HepG2 (cell line): ENCODE measurements around the gene ZNF581. TPM values are rescaled to one million over a fixed set of nuclear protein-coding genes. Genes with fewer than 3 reads are reported as not detected.
A peak's percentile ranks its signal among the peaks of the same experiment; 100 is the strongest.

ENCODE experiments used
- PRPF4 ChIP-seq: fragments of 200-400 bp; formaldehyde crosslinking; IDR thresholded peaks from 2 replicates; pipeline ENCODE4 v1.6.1; 2016; ENCODE audit warnings: low read length, low read depth; ENCODE audit not compliant: poor library complexity, severe bottlenecking
- RXRB ChIP-seq: IDR thresholded peaks from 2 replicates; pipeline ENCODE4 v1.6.1; 2016; ENCODE audit warnings: borderline replicate concordance, missing genetic modification reagents, missing compliant biosample characterization
- ZNF609 ChIP-seq: sonication (generic); formaldehyde crosslinking; IDR thresholded peaks from 2 replicates; pipeline ENCODE4 v1.4.0; 2020; ENCODE audit warnings: mild to moderate bottlenecking, missing genetic modification reagents, borderline replicate concordance
- polyA plus RNA-seq, 8 experiments: library from polyadenylated mRNA; depleted of rRNA in 3 of 8; stranded (reverse) in 7 of 8; unstranded in 1 of 8; fragments of >200 nt; fragmentation: Illumina TruSeq in 4 of 8; extraction: Trizol in 4 of 8; gene quantifications; 2 replicates each; pipeline versions ENCODE4 v1.2.1 to v1.2.3, GENCODE V29; 2011 to 2016; ENCODE audit warnings: low read depth in 4 of 8, missing spikeins in 1 of 8, mixed read lengths in 1 of 8; ENCODE audit not compliant: insufficient read depth in 1 of 8
- total RNA-seq, 5 experiments: library from RNA; depleted of rRNA; stranded (reverse); fragments of >200 nt; fragmentation: Illumina TruSeq; extraction: Trizol; gene quantifications; 2 replicates each; pipeline ENCODE4 v1.2.3, GENCODE V29; 2016; ENCODE audit warnings: low read depth in 1 of 5
- TF ChIP-seq, protein P1 (sequence below): sonication (generic); formaldehyde crosslinking; IDR thresholded peaks from 2 replicates; pipeline ENCODE4 v1.4.0; 2020; ENCODE audit warnings: low read depth, missing genetic modification reagents
- TF ChIP-seq, protein P2 (sequence below), 2 experiments: sonication (generic) in 1 of 2; formaldehyde crosslinking in 1 of 2; IDR thresholded peaks; 2 replicates each; pipeline versions ENCODE4 v1.6.1 to v1.9.0; 2014 to 2022; ENCODE audit warnings: antibody characterized with exemption in 1 of 2, borderline replicate concordance in 1 of 2, inconsistent platforms in 1 of 2, low read depth in 1 of 2, missing genetic modification reagents in 1 of 2
- TF ChIP-seq, protein P3 (sequence below): sonication (generic); formaldehyde crosslinking; IDR thresholded peaks from 2 replicates; pipeline ENCODE4 v1.5.0; 2020; ENCODE audit warnings: mild to moderate bottlenecking, missing genetic modification reagents, borderline replicate concordance

ZNF581 gene
- total and polyA plus RNA-seq, 2 of the 13 experiments (the other 11 are each of a cell fraction or from before 2014, with no cell fraction given) = 19.6 to 49.5 TPM

- TF ChIP-seq, protein P1, sequence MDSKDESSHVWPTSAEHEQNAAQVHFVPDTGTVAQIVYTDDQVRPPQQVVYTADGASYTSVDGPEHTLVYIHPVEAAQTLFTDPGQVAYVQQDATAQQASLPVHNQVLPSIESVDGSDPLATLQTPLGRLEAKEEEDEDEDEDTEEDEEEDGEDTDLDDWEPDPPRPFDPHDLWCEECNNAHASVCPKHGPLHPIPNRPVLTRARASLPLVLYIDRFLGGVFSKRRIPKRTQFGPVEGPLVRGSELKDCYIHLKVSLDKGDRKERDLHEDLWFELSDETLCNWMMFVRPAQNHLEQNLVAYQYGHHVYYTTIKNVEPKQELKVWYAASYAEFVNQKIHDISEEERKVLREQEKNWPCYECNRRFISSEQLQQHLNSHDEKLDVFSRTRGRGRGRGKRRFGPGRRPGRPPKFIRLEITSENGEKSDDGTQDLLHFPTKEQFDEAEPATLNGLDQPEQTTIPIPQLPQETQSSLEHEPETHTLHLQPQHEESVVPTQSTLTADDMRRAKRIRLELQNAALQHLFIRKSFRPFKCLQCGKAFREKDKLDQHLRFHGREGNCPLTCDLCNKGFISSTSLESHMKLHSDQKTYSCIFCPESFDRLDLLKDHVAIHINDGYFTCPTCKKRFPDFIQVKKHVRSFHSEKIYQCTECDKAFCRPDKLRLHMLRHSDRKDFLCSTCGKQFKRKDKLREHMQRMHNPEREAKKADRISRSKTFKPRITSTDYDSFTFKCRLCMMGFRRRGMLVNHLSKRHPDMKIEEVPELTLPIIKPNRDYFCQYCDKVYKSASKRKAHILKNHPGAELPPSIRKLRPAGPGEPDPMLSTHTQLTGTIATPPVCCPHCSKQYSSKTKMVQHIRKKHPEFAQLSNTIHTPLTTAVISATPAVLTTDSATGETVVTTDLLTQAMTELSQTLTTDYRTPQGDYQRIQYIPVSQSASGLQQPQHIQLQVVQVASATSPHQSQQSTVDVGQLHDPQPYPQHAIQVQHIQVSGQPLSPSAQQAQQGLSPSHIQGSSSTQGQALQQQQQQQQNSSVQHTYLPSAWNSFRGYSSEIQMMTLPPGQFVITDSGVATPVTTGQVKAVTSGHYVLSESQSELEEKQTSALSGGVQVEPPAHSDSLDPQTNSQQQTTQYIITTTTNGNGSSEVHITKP (CRISPR knock-in tag) = 0 out of 2 replicates have a peak, but pooled peaks have one; percentile 31
- TF ChIP-seq PRPF4 (peak; percentile 57), RXRB (CRISPR knock-in tag) (peak; percentile 44), ZNF609 (CRISPR knock-in tag) (peak; percentile 48; the same call in 1 of the 2 replicates)
- TF ChIP-seq, protein P2, sequence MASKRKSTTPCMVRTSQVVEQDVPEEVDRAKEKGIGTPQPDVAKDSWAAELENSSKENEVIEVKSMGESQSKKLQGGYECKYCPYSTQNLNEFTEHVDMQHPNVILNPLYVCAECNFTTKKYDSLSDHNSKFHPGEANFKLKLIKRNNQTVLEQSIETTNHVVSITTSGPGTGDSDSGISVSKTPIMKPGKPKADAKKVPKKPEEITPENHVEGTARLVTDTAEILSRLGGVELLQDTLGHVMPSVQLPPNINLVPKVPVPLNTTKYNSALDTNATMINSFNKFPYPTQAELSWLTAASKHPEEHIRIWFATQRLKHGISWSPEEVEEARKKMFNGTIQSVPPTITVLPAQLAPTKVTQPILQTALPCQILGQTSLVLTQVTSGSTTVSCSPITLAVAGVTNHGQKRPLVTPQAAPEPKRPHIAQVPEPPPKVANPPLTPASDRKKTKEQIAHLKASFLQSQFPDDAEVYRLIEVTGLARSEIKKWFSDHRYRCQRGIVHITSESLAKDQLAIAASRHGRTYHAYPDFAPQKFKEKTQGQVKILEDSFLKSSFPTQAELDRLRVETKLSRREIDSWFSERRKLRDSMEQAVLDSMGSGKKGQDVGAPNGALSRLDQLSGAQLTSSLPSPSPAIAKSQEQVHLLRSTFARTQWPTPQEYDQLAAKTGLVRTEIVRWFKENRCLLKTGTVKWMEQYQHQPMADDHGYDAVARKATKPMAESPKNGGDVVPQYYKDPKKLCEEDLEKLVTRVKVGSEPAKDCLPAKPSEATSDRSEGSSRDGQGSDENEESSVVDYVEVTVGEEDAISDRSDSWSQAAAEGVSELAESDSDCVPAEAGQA (IDR thresholded peaks at IDR 0.05; ENCODE audit: low read depth) = peak; percentile 87
- TF ChIP-seq, protein P2 (CRISPR knock-in tag; IDR thresholded peaks at IDR 0.05; ENCODE audit: borderline replicate concordance) = peak; percentile 60; the same call in 1 of the 2 replicates
- TF ChIP-seq, protein P3, sequence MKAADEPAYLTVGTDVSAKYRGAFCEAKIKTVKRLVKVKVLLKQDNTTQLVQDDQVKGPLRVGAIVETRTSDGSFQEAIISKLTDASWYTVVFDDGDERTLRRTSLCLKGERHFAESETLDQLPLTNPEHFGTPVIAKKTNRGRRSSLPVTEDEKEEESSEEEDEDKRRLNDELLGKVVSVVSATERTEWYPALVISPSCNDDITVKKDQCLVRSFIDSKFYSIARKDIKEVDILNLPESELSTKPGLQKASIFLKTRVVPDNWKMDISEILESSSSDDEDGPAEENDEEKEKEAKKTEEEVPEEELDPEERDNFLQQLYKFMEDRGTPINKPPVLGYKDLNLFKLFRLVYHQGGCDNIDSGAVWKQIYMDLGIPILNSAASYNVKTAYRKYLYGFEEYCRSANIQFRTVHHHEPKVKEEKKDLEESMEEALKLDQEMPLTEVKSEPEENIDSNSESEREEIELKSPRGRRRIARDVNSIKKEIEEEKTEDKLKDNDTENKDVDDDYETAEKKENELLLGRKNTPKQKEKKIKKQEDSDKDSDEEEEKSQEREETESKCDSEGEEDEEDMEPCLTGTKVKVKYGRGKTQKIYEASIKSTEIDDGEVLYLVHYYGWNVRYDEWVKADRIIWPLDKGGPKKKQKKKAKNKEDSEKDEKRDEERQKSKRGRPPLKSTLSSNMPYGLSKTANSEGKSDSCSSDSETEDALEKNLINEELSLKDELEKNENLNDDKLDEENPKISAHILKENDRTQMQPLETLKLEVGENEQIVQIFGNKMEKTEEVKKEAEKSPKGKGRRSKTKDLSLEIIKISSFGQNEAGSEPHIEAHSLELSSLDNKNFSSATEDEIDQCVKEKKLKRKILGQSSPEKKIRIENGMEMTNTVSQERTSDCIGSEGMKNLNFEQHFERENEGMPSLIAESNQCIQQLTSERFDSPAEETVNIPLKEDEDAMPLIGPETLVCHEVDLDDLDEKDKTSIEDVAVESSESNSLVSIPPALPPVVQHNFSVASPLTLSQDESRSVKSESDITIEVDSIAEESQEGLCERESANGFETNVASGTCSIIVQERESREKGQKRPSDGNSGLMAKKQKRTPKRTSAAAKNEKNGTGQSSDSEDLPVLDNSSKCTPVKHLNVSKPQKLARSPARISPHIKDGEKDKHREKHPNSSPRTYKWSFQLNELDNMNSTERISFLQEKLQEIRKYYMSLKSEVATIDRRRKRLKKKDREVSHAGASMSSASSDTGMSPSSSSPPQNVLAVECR (CRISPR knock-in tag) = peak; percentile 98
Measured at GRCh38 chr19:55674841-55675660, 31.6 kb downstream of the ZNF581 start, which contains the start of gene EPN1 (continued).
